Loucy (cell line): ENCODE data around the gene CLIP3.

Experiments used
- H2AFZ ChIP-seq: fragments of 200-600 bp; sonication (generic); 2 replicates; pipeline ENCODE4 v1.6.0; 2016; ENCODE audit warnings: antibody characterized with exemption, mild to moderate bottlenecking, low read length, moderate library complexity
- H3F3A ChIP-seq: fragments of 200-600 bp; 2 replicates; pipeline ENCODE4 v1.6.0; 2016; ENCODE audit warnings: antibody characterized with exemption, low read depth, mild to moderate bottlenecking
- H3K27me3 ChIP-seq: fragments of 200-600 bp; sonication (generic); 2 replicates; pipeline ENCODE4 v1.6.1; 2014; ENCODE audit warnings: low read length, mild to moderate bottlenecking; ENCODE audit not compliant: insufficient read depth, poor library complexity, severe bottlenecking
- H3K36me3 ChIP-seq: fragments of 200-600 bp; sonication (generic); 2 replicates; pipeline ENCODE4 v1.6.1; 2016; ENCODE audit warnings: low read length; ENCODE audit not compliant: insufficient read depth
- H3K4me1 ChIP-seq: fragments of 200-600 bp; sonication (generic); 2 replicates; pipeline ENCODE4 v1.5.1; 2014; ENCODE audit warnings: low read length, mild to moderate bottlenecking; ENCODE audit not compliant: insufficient read depth, poor library complexity, severe bottlenecking
- H3K4me2 ChIP-seq: fragments of 200-600 bp; sonication (generic); 2 replicates; pipeline ENCODE4 v1.6.0; 2014; ENCODE audit warnings: antibody characterized with exemption, low read length, low read depth, mild to moderate bottlenecking; ENCODE audit not compliant: poor library complexity, severe bottlenecking
- H3K4me3 ChIP-seq: fragments of 200-600 bp; sonication (generic); 2 replicates; pipeline ENCODE4 v1.5.1; 2014; ENCODE audit warnings: low read length, mild to moderate bottlenecking, mixed read lengths; ENCODE audit not compliant: poor library complexity, severe bottlenecking
- H3K79me2 ChIP-seq: fragments of 200-600 bp; sonication (generic); 2 replicates; pipeline ENCODE4 v1.6.1; 2014; ENCODE audit warnings: low read length; ENCODE audit not compliant: insufficient read depth
- H3K9ac ChIP-seq: fragments of 200-600 bp; sonication (generic); 2 replicates; pipeline ENCODE4 v1.6.0; 2014; ENCODE audit warnings: mild to moderate bottlenecking, low read depth, low read length, moderate library complexity; ENCODE audit not compliant: poor library complexity, severe bottlenecking
- H3K9me2 ChIP-seq: fragments of 200-600 bp; sonication (generic); replicated peaks from 2 replicates; pipeline ENCODE4 v1.6.1; 2016; ENCODE audit warnings: low read depth, low read length, mixed read lengths
- H3K9me3 ChIP-seq: fragments of 200-600 bp; sonication (generic); 2 replicates; pipeline ENCODE4 v1.6.1; 2014; ENCODE audit warnings: mild to moderate bottlenecking, antibody characterized with exemption, low read length, low read depth; ENCODE audit not compliant: insufficient read depth
- H4K20me1 ChIP-seq: fragments of 200-600 bp; sonication (generic); 2 replicates; pipeline ENCODE4 v1.6.0; 2014; ENCODE audit warnings: antibody characterized with exemption, low read length, mild to moderate bottlenecking; ENCODE audit not compliant: insufficient read depth, poor library complexity, severe bottlenecking
- EZH2phosphoT487 ChIP-seq: fragments of 200-600 bp; IDR thresholded peaks from 2 replicates; pipeline ENCODE4 v1.6.1; 2018; ENCODE audit warnings: antibody characterized with exemption, mild to moderate bottlenecking, moderate library complexity, borderline replicate concordance
- TF ChIP-seq, protein P1 (sequence below): fragments of 200-600 bp; sonication (generic); conservative IDR thresholded peaks from 2 replicates; pipeline ENCODE4 v1.5.1; 2014; ENCODE audit warnings: mild to moderate bottlenecking, antibody characterized with exemption, low read length

CLIP3 gene

DNA sequence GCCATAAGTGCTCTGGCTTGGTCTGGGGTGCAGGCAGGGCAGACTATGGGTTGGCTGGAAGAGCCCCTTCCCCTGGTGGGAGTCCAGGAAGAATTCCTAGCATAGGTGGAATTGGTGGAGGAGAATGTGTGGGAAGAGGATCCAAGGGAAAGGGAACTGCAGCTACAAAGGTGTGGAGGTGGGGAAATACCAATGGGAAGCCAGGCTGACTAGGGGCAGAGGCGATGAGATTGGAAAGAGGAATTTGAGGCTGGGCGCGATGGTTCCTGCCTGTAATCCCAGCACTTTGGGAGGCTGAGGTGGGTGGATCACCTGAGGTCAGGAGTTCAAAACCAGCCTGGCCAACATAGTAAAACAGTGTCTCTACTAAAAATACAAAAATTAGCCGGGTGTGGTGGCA is 42.5 kb downstream of the CLIP3 start:
- Histone ChIP-seq H3K4me3 (no peak overlapping the region), H3K79me2 (0 out of 2 replicates have a peak, but pooled peaks cover 2% of the 10 kb centered on the region), H4K20me1 (no peaks in the 10 kb centered on the region), H3K9me3 (no peaks in the 10 kb centered on the region), H3K9me2 (no peaks in the 10 kb centered on the region), H3F3A (no peaks in the 10 kb centered on the region), H3K9ac (no peak overlapping the region), H2AFZ (no peak overlapping the region), H3K4me2 (no peak overlapping the region), H3K36me3 (no peaks in the 10 kb centered on the region), H3K4me1 (peaks cover 5% of the 10 kb centered on the region), H3K27me3 (peaks cover 13% of the 10 kb centered on the region)
- TF ChIP-seq, protein P1, sequence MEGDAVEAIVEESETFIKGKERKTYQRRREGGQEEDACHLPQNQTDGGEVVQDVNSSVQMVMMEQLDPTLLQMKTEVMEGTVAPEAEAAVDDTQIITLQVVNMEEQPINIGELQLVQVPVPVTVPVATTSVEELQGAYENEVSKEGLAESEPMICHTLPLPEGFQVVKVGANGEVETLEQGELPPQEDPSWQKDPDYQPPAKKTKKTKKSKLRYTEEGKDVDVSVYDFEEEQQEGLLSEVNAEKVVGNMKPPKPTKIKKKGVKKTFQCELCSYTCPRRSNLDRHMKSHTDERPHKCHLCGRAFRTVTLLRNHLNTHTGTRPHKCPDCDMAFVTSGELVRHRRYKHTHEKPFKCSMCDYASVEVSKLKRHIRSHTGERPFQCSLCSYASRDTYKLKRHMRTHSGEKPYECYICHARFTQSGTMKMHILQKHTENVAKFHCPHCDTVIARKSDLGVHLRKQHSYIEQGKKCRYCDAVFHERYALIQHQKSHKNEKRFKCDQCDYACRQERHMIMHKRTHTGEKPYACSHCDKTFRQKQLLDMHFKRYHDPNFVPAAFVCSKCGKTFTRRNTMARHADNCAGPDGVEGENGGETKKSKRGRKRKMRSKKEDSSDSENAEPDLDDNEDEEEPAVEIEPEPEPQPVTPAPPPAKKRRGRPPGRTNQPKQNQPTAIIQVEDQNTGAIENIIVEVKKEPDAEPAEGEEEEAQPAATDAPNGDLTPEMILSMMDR: no peak
- no peak for TF ChIP-seq EZH2phosphoT487

DNA sequence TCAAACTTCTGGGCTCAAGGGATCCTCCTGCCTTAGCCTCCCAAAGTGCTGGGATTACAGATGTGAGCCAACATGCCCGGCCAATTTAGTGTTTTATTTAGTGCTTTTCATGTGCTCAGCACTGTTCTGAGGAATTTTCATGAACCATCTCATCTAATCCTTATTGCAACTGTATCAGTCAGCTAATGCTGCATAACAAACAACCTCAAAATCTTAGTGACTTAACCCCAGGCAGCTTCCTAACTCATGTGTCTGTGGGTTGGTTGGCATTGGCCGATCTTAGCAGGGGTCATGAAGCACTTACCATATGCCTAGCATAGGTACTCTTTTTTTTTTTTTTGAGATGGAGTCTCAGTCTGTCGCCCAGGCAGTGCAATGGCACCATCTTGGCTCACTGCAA is 43.8 kb downstream of the CLIP3 start:
- no peaks in the 10 kb centered on the region for H3K79me2 ChIP-seq
- peaks cover 13% of the 10 kb centered on the region for H3K27me3 ChIP-seq
- H2AFZ ChIP-seq: no peak overlapping the region
- H4K20me1 ChIP-seq: no peaks in the 10 kb centered on the region
- H3K4me3 ChIP-seq: no peak overlapping the region
- no peak overlapping the region for H3K4me2 ChIP-seq
- no peaks in the 10 kb centered on the region for H3F3A ChIP-seq
- H3K4me1 ChIP-seq: no peaks in the 10 kb centered on the region
- H3K36me3 ChIP-seq: no peaks in the 10 kb centered on the region
- no peaks in the 10 kb centered on the region for H3K9me2 ChIP-seq
- no peaks in the 10 kb centered on the region for H3K9me3 ChIP-seq
- TF ChIP-seq, protein P1: no peak
- TF ChIP-seq EZH2phosphoT487: no peak
- H3K9ac ChIP-seq: no peak overlapping the region

DNA sequence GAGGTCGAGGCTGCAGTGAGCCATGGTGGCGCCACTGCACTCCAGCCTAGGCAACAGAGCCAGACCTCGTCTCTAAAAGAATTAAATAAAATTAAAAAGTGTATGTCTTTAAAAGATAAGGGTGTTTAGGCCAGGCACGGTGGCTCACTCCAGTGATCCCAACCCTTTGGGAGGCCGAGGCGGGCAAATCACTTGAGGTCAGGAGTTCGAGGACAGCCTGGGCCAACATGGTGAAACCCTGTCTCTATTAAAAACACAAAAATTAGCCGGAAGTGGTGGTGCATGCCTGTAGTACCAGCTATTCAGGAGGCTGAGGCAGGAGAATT is 45.1 kb downstream of the CLIP3 start:
- peaks cover 13% of the 10 kb centered on the region for H3K27me3 ChIP-seq
- no peaks in the 10 kb centered on the region for H3K79me2 ChIP-seq
- no peaks in the 10 kb centered on the region for H3F3A ChIP-seq
- no peaks in the 10 kb centered on the region for H4K20me1 ChIP-seq
- H3K9me3 ChIP-seq: no peaks in the 10 kb centered on the region
- no peaks in the 10 kb centered on the region for H3K36me3 ChIP-seq
- TF ChIP-seq EZH2phosphoT487: no peak
- TF ChIP-seq, protein P1: no peak
- H3K4me2 ChIP-seq: peak overlapping the region; percentile 54
- 0 out of 2 replicates have a peak overlapping the region, but pooled peaks have one; percentile 64 for H2AFZ ChIP-seq
- no peaks in the 10 kb centered on the region for H3K9me2 ChIP-seq
- H3K4me1 ChIP-seq: no peaks in the 10 kb centered on the region
- H3K4me3 ChIP-seq: peak overlapping the region; percentile 60
- no peak overlapping the region for H3K9ac ChIP-seq
